Tibial nerve (tissue), 4 donors: ENCODE data around the gene FMO4.

ENCODE experiments used
- EP300 ChIP-seq, 2 donors: sonication (generic); formaldehyde crosslinking; IDR thresholded peaks; one replicate each; pipeline ENCODE4 v1.6.1; 2017; ENCODE audit warnings: antibody characterized with exemption in 2 of 2, mild to moderate bottlenecking in 1 of 2
- POLR2A ChIP-seq, 2 donors: fragments of 450-650 bp; IDR thresholded peaks; one replicate each; pipeline ENCODE4 v1.6.1; 2017; ENCODE audit warnings: antibody characterized with exemption in 2 of 2, mild to moderate bottlenecking in 2 of 2, moderate library complexity in 2 of 2
- TF ChIP-seq, protein P1 (sequence below), 5 experiments: fragments of 200-600 bp in 3 of 5; fragments of 450-650 bp in 2 of 5; sonication (generic) in 3 of 5; IDR thresholded peaks; one replicate each; pipeline ENCODE4 v1.5.1; 2016 to 2019; ENCODE audit warnings: antibody characterized with exemption in 5 of 5, mild to moderate bottlenecking in 3 of 5, moderate library complexity in 2 of 5

DNA sequence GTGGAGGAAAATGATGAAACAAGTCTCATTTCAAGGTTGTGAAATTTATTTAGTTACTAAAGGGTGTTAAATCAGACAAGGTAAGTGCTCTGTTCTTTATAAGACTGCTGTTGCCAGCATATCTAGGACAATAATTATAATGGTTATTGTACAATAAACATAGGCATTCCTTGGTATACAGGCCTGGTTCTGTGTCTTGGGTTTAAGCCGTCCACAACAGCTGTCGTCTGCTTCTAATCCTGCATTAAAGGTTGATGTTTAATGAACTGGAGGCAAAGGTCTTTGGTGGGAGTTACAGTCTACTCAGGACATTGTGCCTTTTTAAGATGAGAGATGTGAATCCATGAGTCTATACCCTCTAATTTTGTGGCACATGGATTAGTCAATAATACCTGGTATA lies 23.4 kb upstream of the FMO4 start:
- TF ChIP-seq, protein P1, sequence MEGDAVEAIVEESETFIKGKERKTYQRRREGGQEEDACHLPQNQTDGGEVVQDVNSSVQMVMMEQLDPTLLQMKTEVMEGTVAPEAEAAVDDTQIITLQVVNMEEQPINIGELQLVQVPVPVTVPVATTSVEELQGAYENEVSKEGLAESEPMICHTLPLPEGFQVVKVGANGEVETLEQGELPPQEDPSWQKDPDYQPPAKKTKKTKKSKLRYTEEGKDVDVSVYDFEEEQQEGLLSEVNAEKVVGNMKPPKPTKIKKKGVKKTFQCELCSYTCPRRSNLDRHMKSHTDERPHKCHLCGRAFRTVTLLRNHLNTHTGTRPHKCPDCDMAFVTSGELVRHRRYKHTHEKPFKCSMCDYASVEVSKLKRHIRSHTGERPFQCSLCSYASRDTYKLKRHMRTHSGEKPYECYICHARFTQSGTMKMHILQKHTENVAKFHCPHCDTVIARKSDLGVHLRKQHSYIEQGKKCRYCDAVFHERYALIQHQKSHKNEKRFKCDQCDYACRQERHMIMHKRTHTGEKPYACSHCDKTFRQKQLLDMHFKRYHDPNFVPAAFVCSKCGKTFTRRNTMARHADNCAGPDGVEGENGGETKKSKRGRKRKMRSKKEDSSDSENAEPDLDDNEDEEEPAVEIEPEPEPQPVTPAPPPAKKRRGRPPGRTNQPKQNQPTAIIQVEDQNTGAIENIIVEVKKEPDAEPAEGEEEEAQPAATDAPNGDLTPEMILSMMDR (IDR thresholded peaks at IDR 0.05): no peak
- TF ChIP-seq POLR2A (IDR thresholded peaks at IDR 0.05): no peak
- TF ChIP-seq EP300 (IDR thresholded peaks at IDR 0.05): no peak
